Measurements from ENCODE around the gene MCAM.

GRCh38 chr11:119319700-119320239 lies 2.8 kb upstream of the MCAM start:
- TF ChIP-seq POLR2AphosphoS5 (IDR thresholded peaks at IDR 0.05; ENCODE audit: low read depth, low read length), result no peak
- TF ChIP-seq TAF1 (IDR thresholded peaks at IDR 0.05; ENCODE audit: borderline replicate concordance, insufficient read depth, low read length), result no peak

Measured in PFSK-1 (cell line).